Uterus (tissue), 4 donors: ENCODE measurements around the gene ZDHHC14. TPM values are rescaled to one million over a fixed set of nuclear protein-coding genes. Genes with fewer than 3 reads are reported as not detected.

Experiments used
- DNase-seq, 2 donors: peaks; one replicate each; pipeline ENCODE4 v3.0.0-alpha.2; 2019 to 2020
- H3K27ac ChIP-seq, 2 donors: fragments of 200-600 bp; sonication (generic); 1 replicate in 1 of 2; 2 replicates in 1 of 2; pipeline ENCODE4 v1.5.1; 2016 to 2018
- H3K27me3 ChIP-seq, 2 donors: fragments of 200-600 bp; sonication (generic); one replicate each; pipeline ENCODE4 v1.5.1; 2018 to 2019; ENCODE audit warnings: control low read depth in 1 of 2
- H3K36me3 ChIP-seq, 2 donors: fragments of 200-600 bp; sonication (generic); one replicate each; pipeline ENCODE4 v1.5.1; 2019; ENCODE audit warnings: control low read depth in 1 of 2
- H3K4me1 ChIP-seq, 2 donors: fragments of 200-600 bp; sonication (generic); one replicate each; pipeline ENCODE4 v1.5.1; 2018 to 2019; ENCODE audit warnings: control low read depth in 1 of 2
- H3K4me3 ChIP-seq, 2 donors: fragments of 200-600 bp; sonication (generic); 1 replicate in 1 of 2; 2 replicates in 1 of 2; pipeline ENCODE4 v1.5.1; 2018 to 2019; ENCODE audit warnings: mild to moderate bottlenecking in 1 of 2
- H3K9me3 ChIP-seq, 2 donors: fragments of 200-600 bp; sonication (generic); one replicate each; pipeline ENCODE4 v1.5.1; 2019; ENCODE audit warnings: control low read depth in 1 of 2
- POLR2A ChIP-seq, 2 donors: fragments of 450-650 bp; IDR thresholded peaks; one replicate each; pipeline ENCODE4 v1.6.1; 2016; ENCODE audit warnings: antibody characterized with exemption in 2 of 2, mild to moderate bottlenecking in 1 of 2, moderate library complexity in 1 of 2
- intact Hi-C: fragments of 100-400 bp; cut with DNase I; formaldehyde crosslinking; loops from one replicate; pipeline ENCODE4 v1.15.1; 2023; ENCODE audit warnings: low total_unique reads
- total RNA-seq, 4 donors: library from RNA; depleted of rRNA in 3 of 4; stranded (reverse); fragments of >200 nt in 3 of 4; gene quantifications; one replicate each; pipeline versions ENCODE4 v1.1.0 to v1.2.4, GENCODE V29; 2014 to 2023
- TF ChIP-seq, protein P1 (sequence below), 4 experiments: fragments of 200-600 bp in 2 of 4; fragments of 450-650 bp in 2 of 4; sonication (generic) in 2 of 4; IDR thresholded peaks; one replicate each; pipeline ENCODE4 v1.5.1; 2016 to 2019; ENCODE audit warnings: antibody characterized with exemption in 4 of 4, mild to moderate bottlenecking in 2 of 4, moderate library complexity in 1 of 4
- donor health status: DM: yes; HTN: yes; CAD: no.

Gene ZDHHC14
- total RNA-seq, 4 donors from 2014 or later: 5.6 to 28.3 (median 12.9) TPM

DNA sequence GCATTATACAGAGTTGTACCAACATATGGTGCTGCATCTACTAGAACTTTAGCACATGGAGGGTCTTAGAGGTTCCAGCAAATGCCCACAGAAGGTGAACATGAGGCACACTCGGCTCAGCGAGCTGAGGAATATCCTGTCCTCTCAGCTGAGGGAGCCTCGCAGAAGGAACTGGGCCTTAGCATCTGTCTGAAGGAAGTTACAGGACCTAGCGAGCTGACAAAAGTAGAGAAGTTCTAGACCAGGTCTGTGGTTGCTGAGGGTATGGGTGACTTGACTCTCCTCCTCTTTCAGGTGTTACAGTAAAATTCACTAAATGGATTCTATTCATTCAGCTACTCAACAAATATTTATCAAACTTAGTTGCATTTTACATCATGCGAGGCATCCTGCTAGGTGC, 157.2 kb downstream of the ZDHHC14 start:
- no peaks in the 10 kb centered on the region for H3K9me3 ChIP-seq
- H3K4me3 ChIP-seq: no peak overlapping the region
- intact Hi-C loops: no loop called here
- DNase-seq: no peak
- H3K27me3 ChIP-seq: no peaks in the 10 kb centered on the region
- peaks cover 0 to 7% of the 10 kb centered on the region in 2 donors for H3K4me1 ChIP-seq
- peak overlapping the region in 1 of 2 donors; percentile 26 for H3K27ac ChIP-seq
- H3K36me3 ChIP-seq: no peaks in the 10 kb centered on the region
- no peak for TF ChIP-seq POLR2A (IDR thresholded peaks at IDR 0.05)
- TF ChIP-seq, protein P1, sequence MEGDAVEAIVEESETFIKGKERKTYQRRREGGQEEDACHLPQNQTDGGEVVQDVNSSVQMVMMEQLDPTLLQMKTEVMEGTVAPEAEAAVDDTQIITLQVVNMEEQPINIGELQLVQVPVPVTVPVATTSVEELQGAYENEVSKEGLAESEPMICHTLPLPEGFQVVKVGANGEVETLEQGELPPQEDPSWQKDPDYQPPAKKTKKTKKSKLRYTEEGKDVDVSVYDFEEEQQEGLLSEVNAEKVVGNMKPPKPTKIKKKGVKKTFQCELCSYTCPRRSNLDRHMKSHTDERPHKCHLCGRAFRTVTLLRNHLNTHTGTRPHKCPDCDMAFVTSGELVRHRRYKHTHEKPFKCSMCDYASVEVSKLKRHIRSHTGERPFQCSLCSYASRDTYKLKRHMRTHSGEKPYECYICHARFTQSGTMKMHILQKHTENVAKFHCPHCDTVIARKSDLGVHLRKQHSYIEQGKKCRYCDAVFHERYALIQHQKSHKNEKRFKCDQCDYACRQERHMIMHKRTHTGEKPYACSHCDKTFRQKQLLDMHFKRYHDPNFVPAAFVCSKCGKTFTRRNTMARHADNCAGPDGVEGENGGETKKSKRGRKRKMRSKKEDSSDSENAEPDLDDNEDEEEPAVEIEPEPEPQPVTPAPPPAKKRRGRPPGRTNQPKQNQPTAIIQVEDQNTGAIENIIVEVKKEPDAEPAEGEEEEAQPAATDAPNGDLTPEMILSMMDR (IDR thresholded peaks at IDR 0.05): no peak

DNA sequence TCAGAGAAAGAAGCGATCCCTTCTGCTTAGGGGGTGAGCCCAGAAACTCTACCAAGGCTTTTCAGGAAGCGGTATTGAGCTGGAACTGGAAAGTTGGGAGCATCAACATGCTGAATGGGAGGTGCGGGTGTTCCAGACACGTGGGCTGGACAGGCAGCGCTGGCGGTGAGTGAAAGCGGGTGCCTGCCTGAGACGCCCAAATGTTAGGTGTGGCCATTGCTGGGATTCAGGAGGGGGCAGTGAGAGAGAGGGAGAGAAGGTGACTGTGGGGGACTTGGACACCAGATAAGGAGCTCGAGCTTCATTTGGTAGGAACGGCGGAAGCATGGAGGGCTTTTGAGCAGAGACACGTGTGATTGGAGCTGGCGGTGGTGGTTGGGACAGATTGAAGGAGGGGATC, 157.7 kb downstream of the ZDHHC14 start:
- no peak for TF ChIP-seq POLR2A (IDR thresholded peaks at IDR 0.05)
- TF ChIP-seq, protein P1 (IDR thresholded peaks at IDR 0.05): no peak
- intact Hi-C loops: no loop called here
- no peaks in the 10 kb centered on the region for H3K36me3 ChIP-seq
- H3K9me3 ChIP-seq: no peaks in the 10 kb centered on the region
- peaks cover 0 to 7% of the 10 kb centered on the region in 2 donors for H3K4me1 ChIP-seq
- no peak for DNase-seq
- no peaks in the 10 kb centered on the region for H3K27me3 ChIP-seq
- no peak overlapping the region for H3K4me3 ChIP-seq
- H3K27ac ChIP-seq: no peak overlapping the region

DNA sequence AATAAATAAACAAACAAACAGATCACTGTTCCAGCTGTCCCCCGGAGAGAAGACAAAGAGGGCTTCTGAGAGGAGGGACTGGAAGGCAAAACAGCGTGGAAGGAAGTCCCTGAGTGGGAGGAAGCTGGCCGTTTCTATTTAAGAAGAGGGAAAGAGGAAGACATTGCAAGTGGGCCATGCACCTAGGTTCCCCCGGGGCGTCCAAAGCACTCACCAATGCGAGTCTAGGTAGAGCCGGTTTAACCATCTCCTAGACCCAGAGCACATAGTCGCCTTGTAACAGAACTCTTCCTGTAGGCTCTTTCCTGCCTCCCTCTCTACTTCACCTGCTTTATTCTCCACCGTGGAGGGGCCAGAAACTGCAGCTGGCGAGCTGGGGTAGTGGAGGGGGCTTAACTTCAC, 158.4 kb downstream of the ZDHHC14 start:
- no peak for DNase-seq
- H3K27ac ChIP-seq: peak overlapping the region in 1 of 2 donors; percentile 16
- TF ChIP-seq POLR2A (IDR thresholded peaks at IDR 0.05): no peak
- TF ChIP-seq, protein P1 (IDR thresholded peaks at IDR 0.05): no peak
- H3K27me3 ChIP-seq: no peaks in the 10 kb centered on the region
- H3K4me1 ChIP-seq: peaks cover 0 to 7% of the 10 kb centered on the region in 2 donors
- intact Hi-C loops: no loop called here
- H3K36me3 ChIP-seq: no peaks in the 10 kb centered on the region
- no peak overlapping the region for H3K4me3 ChIP-seq
- no peaks in the 10 kb centered on the region for H3K9me3 ChIP-seq

DNA sequence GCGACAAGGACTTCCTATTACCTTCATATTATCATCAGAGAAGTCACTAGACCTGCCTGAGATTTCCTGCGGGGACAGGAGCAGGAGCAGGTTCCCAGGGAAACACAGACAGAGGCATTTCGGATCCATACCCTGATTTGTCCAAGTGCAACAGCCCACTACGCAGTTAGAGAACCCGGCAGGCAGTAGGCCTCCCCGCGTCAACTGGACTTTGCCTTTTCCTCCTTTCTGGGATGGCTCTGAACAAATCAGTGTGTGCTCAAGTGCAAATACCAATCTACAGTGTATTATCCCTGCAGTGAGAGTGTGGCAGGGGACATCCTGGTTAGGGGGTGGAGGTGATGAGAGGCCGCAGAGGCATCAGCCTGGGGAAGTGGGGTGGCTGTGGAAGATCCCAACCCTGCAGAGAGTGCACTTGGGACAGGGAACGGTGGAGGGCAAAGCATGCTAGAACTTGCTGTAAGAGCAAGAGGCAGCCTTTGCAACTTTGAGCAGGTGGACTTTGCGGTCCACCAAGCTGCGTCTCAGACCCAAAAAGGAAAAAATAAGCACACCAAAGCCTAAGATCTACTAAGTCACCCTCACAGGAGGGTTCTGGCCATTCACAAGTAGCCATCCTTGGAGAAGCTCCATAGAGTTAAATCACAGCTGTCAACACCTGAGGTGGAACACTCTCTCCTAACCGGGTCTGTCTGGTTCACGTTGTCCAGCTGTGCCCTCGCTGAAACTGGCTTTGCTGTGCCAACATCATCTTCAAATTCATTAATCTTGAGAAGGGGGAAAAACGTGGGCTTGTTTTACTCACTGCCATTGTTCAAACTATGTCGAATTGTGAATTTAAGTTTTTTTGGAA, 159.1 kb downstream of the ZDHHC14 start:
- no peaks in the 10 kb centered on the region for H3K9me3 ChIP-seq

More for the DNA sequence above, 159.1 kb downstream of the ZDHHC14 start:
- Histone ChIP-seq H3K4me3 (no peak overlapping the region), H3K4me1 (peaks cover 0 to 7% of the 10 kb centered on the region in 2 donors), H3K27me3 (no peaks in the 10 kb centered on the region), H3K36me3 (no peaks in the 10 kb centered on the region), H3K27ac (no peak overlapping the region)
- TF ChIP-seq, protein P1 (IDR thresholded peaks at IDR 0.05): no peak
- no peak for TF ChIP-seq POLR2A (IDR thresholded peaks at IDR 0.05)
- DNase-seq: no peak
- intact Hi-C loops: no loop called here
